Epithelial cell of prostate (primary cell): ENCODE data around the gene SYNCRIP.
"Not testable (repeated sequence)": the region's sequence is repeated elsewhere in the genome, so short reads cannot be mapped to it uniquely, and the experiment has no call there.

ENCODE experiments used
- DNase-seq: peaks from one replicate; pipeline ENCODE4 v3.0.0-alpha.2; 2011; ENCODE audit warnings: low read depth, low spot score
- H3K27ac ChIP-seq: fragments of 450-650 bp; 2 replicates; pipeline ENCODE4 v1.5.1; 2017; ENCODE audit warnings: mild to moderate bottlenecking

Gene SYNCRIP

GRCh38 chr6:85642774-85643536 is at the start of gene SYNCRIP:
Gene SYNCRIP (minus strand): TSS chr6:85642886. CDS start chr6:85641439, 1,447 bp downstream.
- peak within 1 kb of the TSS; percentile 99 for H3K27ac ChIP-seq

GRCh38 chr6:85691478-85691877 is 48.8 kb upstream of the SYNCRIP start:
- H3K27ac ChIP-seq = no peak overlapping the region
- no peak for DNase-seq

More at GRCh38 chr6:85642774-85643536, at the start of gene SYNCRIP:
- peak; percentile 90 for DNase-seq

DNA sequence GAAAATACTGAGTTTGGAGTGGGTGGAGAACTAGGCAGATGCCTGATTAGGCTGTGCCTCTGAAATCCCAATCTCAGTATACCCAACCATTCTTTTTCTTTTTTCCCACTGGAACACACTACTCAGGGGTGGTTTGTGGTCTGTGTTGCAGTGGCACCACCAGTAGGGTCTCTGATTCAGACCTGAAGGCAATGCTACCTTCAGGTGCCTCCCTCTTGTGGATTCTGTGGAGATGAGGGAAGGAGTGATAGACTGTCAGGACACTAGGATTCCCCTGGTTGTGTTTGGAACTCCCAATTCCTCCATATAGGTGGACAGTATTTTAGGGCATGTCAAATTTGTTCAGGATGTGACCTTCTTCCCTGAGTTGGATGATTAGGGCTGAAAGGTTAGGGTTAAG is 47.4 kb upstream of the SYNCRIP start:
- DNase-seq = no peak
- H3K27ac ChIP-seq = no peak overlapping the region

DNA sequence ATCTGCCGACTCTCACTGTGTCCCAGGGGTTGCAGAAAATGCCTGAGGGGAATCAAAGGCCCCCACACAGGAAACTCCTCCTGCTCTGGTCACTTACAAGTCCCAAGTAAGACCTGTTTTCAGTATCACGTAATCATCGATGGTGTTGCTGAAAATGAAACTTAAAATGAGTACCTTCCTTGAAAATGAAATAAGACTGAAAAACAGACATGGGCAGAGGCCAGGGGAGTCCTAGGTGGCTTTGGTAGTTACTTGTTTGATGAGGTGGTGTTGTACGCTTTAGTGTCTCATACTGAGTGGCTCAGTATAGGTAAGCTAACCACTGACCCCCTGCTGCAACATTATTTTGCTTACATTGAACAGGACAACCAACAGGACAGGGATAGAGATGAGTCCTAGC is 43.0 kb upstream of the SYNCRIP start:
- DNase-seq = no peak
- H3K27ac ChIP-seq = no peak overlapping the region

GRCh38 chr6:85684809-85685171 is 42.1 kb upstream of the SYNCRIP start:
- no peak overlapping the region for H3K27ac ChIP-seq
- DNase-seq = no peak

DNA sequence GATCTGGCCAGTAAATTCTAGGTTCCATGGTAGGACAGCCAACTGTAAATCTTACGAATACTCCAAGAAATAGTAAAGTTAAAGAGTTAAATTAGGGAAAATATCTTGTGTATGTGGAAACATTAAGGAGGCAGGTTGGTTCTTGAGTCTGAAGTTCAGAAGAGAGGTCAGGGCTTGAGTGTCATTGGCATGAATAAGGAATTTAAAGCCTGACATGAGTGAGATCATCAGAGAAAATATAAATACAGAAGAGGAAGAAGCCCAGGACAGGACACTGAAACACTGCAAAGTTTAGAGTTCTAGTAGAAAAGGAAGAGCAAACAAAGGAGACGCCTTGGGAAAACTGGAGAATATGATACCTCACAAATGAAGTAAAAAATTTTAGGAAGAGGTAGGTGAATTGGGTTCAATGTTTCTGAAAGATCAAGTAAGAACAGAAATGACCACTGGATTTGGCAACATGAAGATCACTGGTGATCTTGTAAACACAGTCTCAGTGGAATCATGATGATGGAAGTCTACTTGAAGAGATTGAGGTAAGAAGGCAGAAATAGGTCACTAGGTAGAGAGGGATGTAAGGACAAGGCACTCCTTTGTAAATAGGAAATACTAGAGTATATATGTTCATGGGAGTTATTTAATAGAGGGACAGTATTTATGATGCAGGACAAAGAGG is 41.6 kb upstream of the SYNCRIP start:
- no peak overlapping the region for H3K27ac ChIP-seq
- no peak for DNase-seq

GRCh38 chr6:85681899-85682298 is 39.2 kb upstream of the SYNCRIP start:
- DNase-seq, H3K27ac ChIP-seq: not testable (repeated sequence)

DNA sequence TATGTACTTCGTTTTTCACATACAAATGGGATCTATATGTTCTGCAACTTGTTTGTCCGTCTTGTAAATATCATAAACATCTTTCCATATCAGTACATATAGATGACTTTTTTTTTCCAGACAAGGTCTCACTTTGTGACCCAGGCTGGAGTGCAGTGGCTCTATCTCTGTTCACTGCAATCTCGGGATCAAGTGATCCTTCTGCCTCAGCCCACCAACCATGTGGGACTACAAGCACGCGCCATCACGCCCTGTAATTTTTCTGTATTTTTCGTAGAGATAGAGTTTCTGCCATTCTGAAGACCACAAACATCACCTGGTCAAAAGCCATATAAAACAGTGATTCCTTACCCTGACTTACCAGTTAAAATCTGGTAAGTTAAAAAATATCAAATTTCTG is 37.7 kb upstream of the SYNCRIP start:
- H3K27ac ChIP-seq = no peak overlapping the region
- DNase-seq = no peak

DNA sequence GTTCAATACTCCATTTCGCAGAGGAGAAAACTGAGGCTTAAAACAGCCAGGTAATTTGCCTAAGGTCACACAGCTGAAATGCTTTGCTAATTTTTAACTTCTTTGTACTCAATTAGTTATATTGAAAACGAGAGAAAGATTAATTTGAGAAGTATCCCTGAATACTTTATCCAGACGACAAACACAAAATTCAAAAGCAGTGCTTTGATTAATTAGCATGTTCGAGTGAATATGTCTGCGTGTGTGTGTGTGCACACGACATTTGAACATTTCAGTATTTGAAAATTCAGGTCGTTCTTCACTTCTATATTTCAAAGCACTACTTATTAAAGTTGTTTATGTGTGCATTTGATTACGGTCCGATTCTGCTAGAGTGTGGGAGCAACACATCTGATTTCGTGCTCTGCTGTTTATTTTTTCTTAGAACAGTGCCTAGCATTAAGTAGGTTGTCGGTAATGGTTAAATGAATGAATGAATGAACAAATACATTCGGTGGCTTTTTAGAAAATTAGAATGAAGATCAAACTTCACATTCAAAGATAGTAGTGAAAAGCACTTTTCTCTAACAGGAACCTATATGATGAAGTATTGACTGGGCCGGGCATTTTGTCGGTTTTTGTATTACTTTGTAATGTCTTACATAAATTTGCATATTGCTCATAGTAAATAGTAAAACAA is 36.9 kb upstream of the SYNCRIP start:
- DNase-seq = no peak
- H3K27ac ChIP-seq = peak overlapping the region; percentile 71

GRCh38 chr6:85678602-85679444 is 36.1 kb upstream of the SYNCRIP start:
- peak overlapping the region; percentile 71 for H3K27ac ChIP-seq

GRCh38 chr6:85678026-85678601 is 35.4 kb upstream of the SYNCRIP start:
- no peak for DNase-seq
- H3K27ac ChIP-seq = peak overlapping the region; percentile 71

More at GRCh38 chr6:85678602-85679444, 36.1 kb upstream of the SYNCRIP start:
- DNase-seq = peak; percentile 93

- H3K27ac ChIP-seq = peak overlapping the region; percentile 71
- no peak for DNase-seq
These were observed 34.7 kb upstream of the SYNCRIP start for GRCh38 chr6:85677234-85677956.

GRCh38 chr6:85676086-85676729 is 33.5 kb upstream of the SYNCRIP start:
- DNase-seq = no peak
- peak overlapping the region; percentile 71 for H3K27ac ChIP-seq

DNA sequence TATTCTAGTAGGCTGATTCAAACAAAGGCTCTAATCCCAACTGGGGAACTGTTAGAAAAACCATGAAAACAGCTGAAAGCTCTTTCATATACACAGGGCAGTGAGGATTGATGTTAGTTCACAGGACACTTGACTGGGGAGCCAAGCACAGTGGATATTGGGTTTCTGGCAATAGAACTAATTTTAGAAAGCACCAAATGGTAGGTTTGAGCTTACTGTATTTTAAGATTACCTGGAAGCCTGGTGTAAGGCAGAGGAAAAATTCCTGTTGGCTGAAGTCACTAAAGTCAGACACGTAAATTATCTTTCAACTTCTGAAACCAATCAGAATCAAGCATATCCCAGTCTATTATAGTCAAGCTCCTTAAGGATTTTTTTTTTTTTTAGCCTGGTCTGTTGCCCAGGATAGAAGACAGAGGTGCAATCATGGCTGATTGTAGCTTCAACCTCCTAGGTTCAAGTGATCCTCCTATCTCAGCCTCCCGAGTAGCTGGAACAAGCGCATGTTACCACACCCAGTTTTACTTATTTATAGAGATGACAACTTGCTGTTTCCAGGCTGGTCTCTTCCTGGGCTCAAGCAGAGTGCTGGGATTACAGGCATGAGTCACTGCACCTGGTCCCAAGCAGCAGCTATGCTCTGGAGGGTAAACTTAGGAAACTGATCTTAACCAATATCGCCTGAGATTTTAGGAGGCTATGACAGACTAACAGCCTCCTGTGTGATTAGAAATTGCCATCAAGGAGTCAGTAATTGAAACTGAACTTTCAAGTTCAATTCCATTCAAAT is 32.5 kb upstream of the SYNCRIP start:
- H3K27ac ChIP-seq = peak overlapping the region; percentile 71

GRCh38 chr6:85674604-85675003 is 31.9 kb upstream of the SYNCRIP start:
- peak overlapping the region; percentile 71 for H3K27ac ChIP-seq
- DNase-seq = no peak

More for the DNA sequence above, 32.5 kb upstream of the SYNCRIP start:
- peak; percentile 51 for DNase-seq

DNA sequence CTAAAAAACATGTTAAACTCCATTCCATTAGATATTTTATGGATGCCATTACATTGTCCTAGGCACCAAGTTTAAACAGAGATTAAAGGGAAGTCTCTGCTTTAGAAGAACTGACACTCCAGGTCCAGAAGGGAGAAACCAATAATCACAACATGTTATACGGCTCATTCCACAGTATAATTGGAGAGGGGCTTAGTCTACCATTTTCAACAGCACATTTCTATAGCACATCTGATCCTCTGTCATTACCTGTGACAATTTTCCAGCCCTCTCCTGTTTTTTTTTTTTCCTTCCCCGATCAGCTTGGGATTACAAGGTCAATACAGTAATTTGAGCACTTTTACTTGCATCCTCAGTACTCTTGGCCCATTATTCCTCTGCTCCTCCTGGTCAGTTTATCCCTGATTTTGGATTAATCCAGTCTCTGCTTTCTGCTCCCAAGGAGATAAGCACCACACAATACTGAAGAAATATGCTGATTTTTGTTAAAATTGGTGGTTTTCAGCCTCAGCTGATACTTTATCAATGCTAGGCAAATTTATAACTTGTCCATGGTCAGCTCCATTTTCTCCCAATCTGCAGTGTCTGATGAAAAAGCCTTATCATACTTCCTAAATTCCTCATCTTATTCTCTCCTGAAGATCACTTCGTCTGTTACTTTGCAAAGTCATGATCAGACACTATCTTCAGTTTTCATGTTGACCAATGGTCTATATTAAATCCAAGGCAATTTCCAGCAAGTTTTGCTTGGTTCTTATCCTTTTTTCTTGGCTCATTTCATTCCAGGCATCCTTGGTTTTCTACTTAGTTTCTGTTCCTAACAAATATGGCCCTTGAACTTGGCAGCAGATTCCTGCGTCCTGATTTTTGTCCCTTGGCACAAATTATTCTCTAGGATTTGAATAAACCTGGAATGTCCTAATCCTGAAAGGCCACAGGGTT is 30.8 kb upstream of the SYNCRIP start:
- peak overlapping the region; percentile 5 for H3K27ac ChIP-seq
- no peak for DNase-seq

DNA sequence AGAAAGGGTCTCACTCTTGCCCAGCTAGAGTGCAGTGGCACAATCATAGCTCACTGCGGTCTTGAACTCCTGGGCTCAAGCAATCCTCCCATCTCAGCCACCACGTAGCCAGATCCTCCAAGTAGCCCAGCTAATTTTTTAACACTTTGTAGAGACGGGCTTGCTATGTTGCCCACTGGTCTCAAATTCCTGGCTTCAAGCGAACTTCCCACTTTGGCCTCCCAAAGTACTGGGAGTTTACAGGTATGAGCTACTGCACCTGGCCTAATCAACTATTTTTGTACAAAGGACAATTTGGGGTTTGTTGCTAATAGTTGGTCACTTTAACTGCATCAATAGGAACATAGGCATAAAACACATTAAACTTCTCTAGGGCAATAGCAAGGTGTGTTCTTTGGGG is 29.9 kb upstream of the SYNCRIP start:
- no peak for DNase-seq
- no peak overlapping the region for H3K27ac ChIP-seq
